Liver (tissue), 10 donors: Measurements from ENCODE around the gene NT5C3A. TPM values are rescaled to one million over a fixed set of nuclear protein-coding genes. Genes with fewer than 3 reads are reported as not detected.
"Not testable (repeated sequence)": the region's sequence is repeated elsewhere in the genome, so short reads cannot be mapped to it uniquely, and the experiment has no call there.

Source experiments
- DNase-seq: peaks from one replicate; pipeline ENCODE4 v3.0.0-alpha.2; 2017; ENCODE audit warnings: low spot score
- H3K27ac ChIP-seq, 2 donors: one replicate each; pipeline ENCODE4 v1.7.0; 2013; ENCODE audit warnings: inconsistent platforms in 2 of 2, low read length in 2 of 2, control low read depth in 1 of 2, low read depth in 1 of 2, mild to moderate bottlenecking in 1 of 2
- H3K27me3 ChIP-seq, 4 donors: one replicate each; pipeline versions ENCODE4 v1.6.1 to v1.7.0; 2013; ENCODE audit warnings: low read length in 3 of 4, inconsistent platforms in 1 of 4, mild to moderate bottlenecking in 1 of 4, moderate library complexity in 1 of 4; ENCODE audit not compliant: control insufficient read depth in 4 of 4, insufficient read depth in 4 of 4
- H3K36me3 ChIP-seq, 4 donors: one replicate each; pipeline versions ENCODE4 v1.6.1 to v1.7.0; 2013; ENCODE audit warnings: low read length in 3 of 4, mild to moderate bottlenecking in 3 of 4, low read depth in 1 of 4, moderate library complexity in 1 of 4; ENCODE audit not compliant: control insufficient read depth in 4 of 4, insufficient read depth in 3 of 4
- H3K4me1 ChIP-seq, 4 donors: one replicate each; pipeline versions ENCODE4 v1.6.1 to v1.7.0; 2013; ENCODE audit warnings: low read length in 3 of 4, mild to moderate bottlenecking in 3 of 4, moderate library complexity in 1 of 4; ENCODE audit not compliant: control insufficient read depth in 4 of 4, insufficient read depth in 4 of 4
- H3K4me3 ChIP-seq, 3 donors: one replicate each; pipeline versions ENCODE4 v1.6.1 to v1.7.0; 2013; ENCODE audit warnings: low read length in 3 of 3, control low read depth in 1 of 3, low read depth in 1 of 3, mild to moderate bottlenecking in 1 of 3
- H3K9ac ChIP-seq, 2 donors: one replicate each; pipeline ENCODE4 v1.7.0; 2013; ENCODE audit warnings: low read length in 2 of 2, mild to moderate bottlenecking in 2 of 2, moderate library complexity in 2 of 2, control low read depth in 1 of 2, low read depth in 1 of 2
- H3K9me3 ChIP-seq, 4 donors: one replicate each; pipeline versions ENCODE4 v1.6.1 to v1.7.0; 2013; ENCODE audit warnings: low read length in 3 of 4; ENCODE audit not compliant: control insufficient read depth in 4 of 4
- CTCF ChIP-seq: fragments of 150-350 bp; IDR thresholded peaks from 2 replicates; pipeline ENCODE4 v1.5.1; 2017; ENCODE audit warnings: improper control_type of control experiment, low read depth, low read length; ENCODE audit not compliant: missing input control
- RAD21 ChIP-seq, 2 donors: IDR thresholded peaks; 2 replicates each; pipeline ENCODE4 v1.6.1; 2016; ENCODE audit warnings: antibody characterized with exemption in 2 of 2, mild to moderate bottlenecking in 2 of 2
- WGBS: extraction: QIAGEN DNeasy Blood & Tissue Kit; methylation state at CpG from one replicate; pipeline ENCODE4 v1.1.7; 2013; 5-methylcytosine and 5-hydroxymethylcytosine counted together
- polyA plus RNA-seq, 2 donors: library from polyadenylated mRNA; stranded (reverse) in 1 of 2; unstranded in 1 of 2; fragments of 200-250 nt in 1 of 2; fragments of >200 nt in 1 of 2; fragmentation: Nextera tagmentation in 1 of 2; extraction: Ambion mirVana in 1 of 2; gene quantifications; one replicate each; pipeline versions ENCODE4 v1.2.1 to v1.2.3, GENCODE V29; 2013 to 2015
- small RNA-seq: library from RNA; depleted of rRNA; stranded (forward); fragments of <200 nt; gene quantifications from one replicate; pipeline ENCODE3, GENCODE V24; 2014
- total RNA-seq, 2 donors: library from RNA; depleted of rRNA; stranded (reverse); fragments of >200 nt; gene quantifications; one replicate each; pipeline ENCODE4 v1.2.3, GENCODE V29; 2014
- donor health status: healthy.
- donor health status: healthy.
- donor health status: healthy.
- donor health status: healthy.
- donor health status: healthy.

NT5C3A gene
- total and polyA plus RNA-seq, 4 donors, result 4.3 to 41.6 (median 9.7) TPM

DNA sequence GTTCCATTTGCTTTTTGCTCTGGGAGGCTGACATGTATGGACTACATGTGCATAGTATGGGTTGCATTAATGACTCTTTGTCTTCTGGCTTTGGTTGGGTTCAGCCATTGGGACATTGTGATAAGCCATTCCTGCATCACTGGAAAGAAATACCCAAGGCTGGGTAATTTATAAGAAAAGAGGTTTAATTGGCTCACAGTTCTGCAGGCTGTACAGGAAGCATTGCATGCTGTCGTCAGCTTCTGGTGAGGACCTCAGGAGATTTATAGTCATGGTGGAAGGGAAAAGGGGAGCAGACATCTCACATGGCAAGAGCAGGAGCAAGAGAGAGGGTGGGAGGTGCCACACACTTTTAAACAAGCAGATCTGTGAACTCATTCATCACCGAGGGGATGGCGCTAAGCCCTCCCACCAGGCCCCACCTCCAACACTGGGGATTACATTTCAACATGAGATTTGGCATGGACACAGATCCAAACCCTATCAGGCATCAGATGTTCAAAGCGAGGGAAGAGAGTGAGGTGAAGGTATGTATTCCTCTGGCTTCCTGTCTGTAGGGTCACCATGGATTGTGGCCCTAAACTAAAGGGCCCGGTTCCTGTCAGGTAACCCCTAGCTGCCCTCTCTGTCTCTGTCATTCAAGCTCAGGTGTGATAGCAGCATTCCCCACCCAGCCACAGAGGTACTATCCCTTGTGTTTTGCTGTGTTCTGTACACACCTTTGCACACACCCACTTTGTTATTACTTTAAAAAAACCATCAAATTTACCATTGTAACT, 95.9 kb downstream of the NT5C3A start:
- not testable (repeated sequence) for H3K36me3 ChIP-seq, H3K9ac ChIP-seq, DNase-seq, H3K9me3 ChIP-seq, H3K4me3 ChIP-seq, H3K27me3 ChIP-seq, H3K4me1 ChIP-seq, H3K27ac ChIP-seq
- 77% methylated on average over 4 of the region's 5 CpGs for WGBS

- H3K9ac ChIP-seq, H3K4me1 ChIP-seq, DNase-seq, H3K9me3 ChIP-seq, H3K27me3 ChIP-seq, H3K4me3 ChIP-seq, H3K36me3 ChIP-seq, H3K27ac ChIP-seq: not testable (repeated sequence)
- 34% methylated on average over 6 of the region's 8 CpGs for WGBS
- peak; percentile 56 to 62 for TF ChIP-seq RAD21 (IDR thresholded peaks at IDR 0.05)
- TF ChIP-seq CTCF, result peak; percentile 12
Observed at GRCh38 chr7:32964461-32965159, 98.0 kb downstream of the NT5C3A start.

Small RNA genes lying within 50 kb of the gene (small RNA-seq; reads per million reads assigned to genes)
- not detected for gene RN7SL505P
- gene RNU6-388P, result not detected
- not detected for gene RPS29P14

Other genes starting within 250 kb of the NT5C3A start
- 10 to 100 TPM; 22.5 to 29.5 TPM for gene KBTBD2, start 171.0 kb downstream of the NT5C3A start, total RNA-seq
- gene KBTBD2, start 171.0 kb downstream of the NT5C3A start, polyA plus RNA-seq, result 1 to 10 TPM; 7.1 to 7.6 TPM
- 10 to 100 TPM; 20.3 to 44.8 TPM for gene FKBP9, start 105.3 kb downstream of the NT5C3A start, total RNA-seq
- gene FKBP9, start 105.3 kb downstream of the NT5C3A start, polyA plus RNA-seq, result 10 to 100 TPM; 13.7 to 20.2 TPM
- 1 to 10 TPM; 3.6 to 5.1 TPM for gene RP9, start 46.6 kb upstream of the NT5C3A start, total RNA-seq
- gene RP9, start 46.6 kb upstream of the NT5C3A start, polyA plus RNA-seq, result 1 to 10 TPM; 3.3 to 7.7 TPM
- 1 to 10 TPM; 6.3 to 9.5 TPM for gene BBS9, start 66.8 kb upstream of the NT5C3A start, total RNA-seq
- 1 to 10 TPM; 2.3 to 2.7 TPM for gene BBS9, start 66.8 kb upstream of the NT5C3A start, polyA plus RNA-seq